ENCODE data around the gene MRPL49.

- TF ChIP-seq, protein P1, sequence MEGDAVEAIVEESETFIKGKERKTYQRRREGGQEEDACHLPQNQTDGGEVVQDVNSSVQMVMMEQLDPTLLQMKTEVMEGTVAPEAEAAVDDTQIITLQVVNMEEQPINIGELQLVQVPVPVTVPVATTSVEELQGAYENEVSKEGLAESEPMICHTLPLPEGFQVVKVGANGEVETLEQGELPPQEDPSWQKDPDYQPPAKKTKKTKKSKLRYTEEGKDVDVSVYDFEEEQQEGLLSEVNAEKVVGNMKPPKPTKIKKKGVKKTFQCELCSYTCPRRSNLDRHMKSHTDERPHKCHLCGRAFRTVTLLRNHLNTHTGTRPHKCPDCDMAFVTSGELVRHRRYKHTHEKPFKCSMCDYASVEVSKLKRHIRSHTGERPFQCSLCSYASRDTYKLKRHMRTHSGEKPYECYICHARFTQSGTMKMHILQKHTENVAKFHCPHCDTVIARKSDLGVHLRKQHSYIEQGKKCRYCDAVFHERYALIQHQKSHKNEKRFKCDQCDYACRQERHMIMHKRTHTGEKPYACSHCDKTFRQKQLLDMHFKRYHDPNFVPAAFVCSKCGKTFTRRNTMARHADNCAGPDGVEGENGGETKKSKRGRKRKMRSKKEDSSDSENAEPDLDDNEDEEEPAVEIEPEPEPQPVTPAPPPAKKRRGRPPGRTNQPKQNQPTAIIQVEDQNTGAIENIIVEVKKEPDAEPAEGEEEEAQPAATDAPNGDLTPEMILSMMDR (IDR thresholded peaks at IDR 0.05), result no peak
- no peak for TF ChIP-seq POLR2A (IDR thresholded peaks at IDR 0.05)
Observed at GRCh38 chr11:65126624-65127274, 4.6 kb downstream of the MRPL49 start.
